H1 (cell line): Measurements from ENCODE around the gene MAPK8IP2. TPM values are rescaled to one million over a fixed set of nuclear protein-coding genes. Genes with fewer than 3 reads are reported as not detected.

ENCODE experiments used
- FOSL1 ChIP-seq: IDR thresholded peaks from 2 replicates; pipeline ENCODE4 v1.6.1; 2011; ENCODE audit warnings: mild to moderate bottlenecking, low read depth, low read length, moderate library complexity; ENCODE audit not compliant: insufficient read depth
- GABPA ChIP-seq: IDR thresholded peaks from 2 replicates; pipeline ENCODE4 v1.6.1; 2011; ENCODE audit warnings: mild to moderate bottlenecking, low read length, moderate library complexity, borderline replicate concordance; ENCODE audit not compliant: insufficient read depth
- KDM4A ChIP-seq: IDR thresholded peaks from one replicate; pipeline ENCODE4 v1.7.1; 2012; ENCODE audit warnings: low read depth, mild to moderate bottlenecking, moderate library complexity, low read length, inconsistent platforms; ENCODE audit not compliant: severe bottlenecking
- RFX5 ChIP-seq: IDR thresholded peaks from 2 replicates; pipeline ENCODE4 v1.6.1; 2011; ENCODE audit warnings: low read depth, low read length, improper control_type of control experiment, borderline replicate concordance
- TEAD4 ChIP-seq: IDR thresholded peaks from 2 replicates; pipeline ENCODE4 v1.6.1; 2012; ENCODE audit warnings: low read depth, low read length, inconsistent platforms, mixed read lengths
- YY1 ChIP-seq: IDR thresholded peaks from 2 replicates; pipeline ENCODE4 v1.6.1; 2011; ENCODE audit warnings: low read depth, mild to moderate bottlenecking, low read length
- ZNF274 ChIP-seq: IDR thresholded peaks from 2 replicates; pipeline ENCODE4 v1.7.0; 2012; ENCODE audit warnings: low read length, borderline replicate concordance; ENCODE audit errors: extremely low read depth
- polyA plus RNA-seq, 7 experiments: library from polyadenylated mRNA; depleted of rRNA in 3 of 7; stranded (reverse) in 5 of 7; unstranded in 2 of 7; fragments of >200 nt in 5 of 7; fragments of 200-250 nt in 2 of 7; gene quantifications; 1 replicate in 5 of 7; 2 replicates in 1 of 7; 4 replicates in 1 of 7; pipeline versions ENCODE4 v1.2.1 to v1.2.3, GENCODE V29; 2011 to 2013; ENCODE audit warnings: missing spikeins in 2 of 7, mixed read lengths in 2 of 7
- total RNA-seq: library from RNA; stranded (reverse); fragmentation: NEBNext Ultra II Directional; extraction: Animal tissue kit (Norgen Biotek cat#: 25700); gene quantifications from 2 replicates; pipeline ENCODE4 v1.2.1, GENCODE V29; 2021
- TF ChIP-seq, protein P1 (sequence below): fragments of 300-600 bp; sonication (generic); IDR thresholded peaks from 2 replicates; pipeline ENCODE4 v1.7.1; 2012; ENCODE audit warnings: low read length, moderate library complexity, mild to moderate bottlenecking, inconsistent platforms; ENCODE audit not compliant: insufficient replicate concordance

Gene MAPK8IP2
- total and polyA plus RNA-seq, 2 of the 8 experiments (the other 6 are each of a cell fraction or from before 2014, with no cell fraction given) = 1.5 to 5.5 TPM

DNA sequence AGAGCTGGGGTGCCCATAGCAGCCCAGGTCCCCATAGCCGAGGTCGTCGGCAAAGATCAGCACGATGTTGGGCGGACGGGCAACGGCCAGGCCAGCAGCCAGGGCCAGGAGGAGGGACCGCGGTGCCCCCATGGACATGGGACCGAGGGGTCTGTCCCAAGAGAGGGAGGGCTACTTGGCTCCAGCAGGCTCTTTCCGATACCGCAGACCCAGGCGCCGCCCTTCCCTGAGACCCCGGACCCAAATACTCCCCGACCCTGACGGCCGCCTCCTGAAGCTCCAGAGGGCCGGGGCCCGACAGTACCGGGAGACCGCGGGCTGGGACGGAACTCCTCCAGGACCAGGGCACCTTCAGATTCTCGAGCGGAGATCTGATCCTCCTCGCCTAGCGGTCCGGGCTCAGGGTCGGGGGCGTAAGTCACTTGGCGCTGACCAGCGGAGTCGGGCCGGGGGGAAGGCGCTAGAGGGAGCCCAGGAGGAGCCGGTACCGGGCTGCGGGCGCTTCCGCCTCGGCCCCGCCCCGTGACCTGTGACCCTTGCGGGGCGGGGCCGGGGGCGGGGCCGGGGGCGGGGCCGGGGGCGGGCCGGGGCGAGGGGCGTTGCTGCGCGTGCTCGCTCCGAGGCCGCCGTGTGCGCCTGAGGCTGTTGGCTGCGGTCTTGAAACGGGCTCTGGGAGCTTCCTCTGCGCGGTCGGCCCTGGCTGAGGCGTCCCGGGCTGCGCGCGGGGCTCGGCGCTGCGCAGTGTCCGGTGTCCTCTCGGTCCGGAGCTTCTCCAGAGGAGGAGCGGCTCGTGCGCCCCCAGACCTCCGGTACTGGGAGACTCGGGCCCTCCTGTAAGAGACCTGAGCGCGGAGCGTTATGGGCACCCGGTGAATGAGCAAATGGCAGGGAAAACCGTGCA lies 27.3 kb downstream of the MAPK8IP2 start, which contains the start of gene ARSA (continued):
- TF ChIP-seq ZNF274 (no peak), YY1 (no peak), RFX5 (no peak), FOSL1 (no peak), TEAD4 (no peak), GABPA (no peak), KDM4A (peak; percentile 91)
- TF ChIP-seq, protein P1, sequence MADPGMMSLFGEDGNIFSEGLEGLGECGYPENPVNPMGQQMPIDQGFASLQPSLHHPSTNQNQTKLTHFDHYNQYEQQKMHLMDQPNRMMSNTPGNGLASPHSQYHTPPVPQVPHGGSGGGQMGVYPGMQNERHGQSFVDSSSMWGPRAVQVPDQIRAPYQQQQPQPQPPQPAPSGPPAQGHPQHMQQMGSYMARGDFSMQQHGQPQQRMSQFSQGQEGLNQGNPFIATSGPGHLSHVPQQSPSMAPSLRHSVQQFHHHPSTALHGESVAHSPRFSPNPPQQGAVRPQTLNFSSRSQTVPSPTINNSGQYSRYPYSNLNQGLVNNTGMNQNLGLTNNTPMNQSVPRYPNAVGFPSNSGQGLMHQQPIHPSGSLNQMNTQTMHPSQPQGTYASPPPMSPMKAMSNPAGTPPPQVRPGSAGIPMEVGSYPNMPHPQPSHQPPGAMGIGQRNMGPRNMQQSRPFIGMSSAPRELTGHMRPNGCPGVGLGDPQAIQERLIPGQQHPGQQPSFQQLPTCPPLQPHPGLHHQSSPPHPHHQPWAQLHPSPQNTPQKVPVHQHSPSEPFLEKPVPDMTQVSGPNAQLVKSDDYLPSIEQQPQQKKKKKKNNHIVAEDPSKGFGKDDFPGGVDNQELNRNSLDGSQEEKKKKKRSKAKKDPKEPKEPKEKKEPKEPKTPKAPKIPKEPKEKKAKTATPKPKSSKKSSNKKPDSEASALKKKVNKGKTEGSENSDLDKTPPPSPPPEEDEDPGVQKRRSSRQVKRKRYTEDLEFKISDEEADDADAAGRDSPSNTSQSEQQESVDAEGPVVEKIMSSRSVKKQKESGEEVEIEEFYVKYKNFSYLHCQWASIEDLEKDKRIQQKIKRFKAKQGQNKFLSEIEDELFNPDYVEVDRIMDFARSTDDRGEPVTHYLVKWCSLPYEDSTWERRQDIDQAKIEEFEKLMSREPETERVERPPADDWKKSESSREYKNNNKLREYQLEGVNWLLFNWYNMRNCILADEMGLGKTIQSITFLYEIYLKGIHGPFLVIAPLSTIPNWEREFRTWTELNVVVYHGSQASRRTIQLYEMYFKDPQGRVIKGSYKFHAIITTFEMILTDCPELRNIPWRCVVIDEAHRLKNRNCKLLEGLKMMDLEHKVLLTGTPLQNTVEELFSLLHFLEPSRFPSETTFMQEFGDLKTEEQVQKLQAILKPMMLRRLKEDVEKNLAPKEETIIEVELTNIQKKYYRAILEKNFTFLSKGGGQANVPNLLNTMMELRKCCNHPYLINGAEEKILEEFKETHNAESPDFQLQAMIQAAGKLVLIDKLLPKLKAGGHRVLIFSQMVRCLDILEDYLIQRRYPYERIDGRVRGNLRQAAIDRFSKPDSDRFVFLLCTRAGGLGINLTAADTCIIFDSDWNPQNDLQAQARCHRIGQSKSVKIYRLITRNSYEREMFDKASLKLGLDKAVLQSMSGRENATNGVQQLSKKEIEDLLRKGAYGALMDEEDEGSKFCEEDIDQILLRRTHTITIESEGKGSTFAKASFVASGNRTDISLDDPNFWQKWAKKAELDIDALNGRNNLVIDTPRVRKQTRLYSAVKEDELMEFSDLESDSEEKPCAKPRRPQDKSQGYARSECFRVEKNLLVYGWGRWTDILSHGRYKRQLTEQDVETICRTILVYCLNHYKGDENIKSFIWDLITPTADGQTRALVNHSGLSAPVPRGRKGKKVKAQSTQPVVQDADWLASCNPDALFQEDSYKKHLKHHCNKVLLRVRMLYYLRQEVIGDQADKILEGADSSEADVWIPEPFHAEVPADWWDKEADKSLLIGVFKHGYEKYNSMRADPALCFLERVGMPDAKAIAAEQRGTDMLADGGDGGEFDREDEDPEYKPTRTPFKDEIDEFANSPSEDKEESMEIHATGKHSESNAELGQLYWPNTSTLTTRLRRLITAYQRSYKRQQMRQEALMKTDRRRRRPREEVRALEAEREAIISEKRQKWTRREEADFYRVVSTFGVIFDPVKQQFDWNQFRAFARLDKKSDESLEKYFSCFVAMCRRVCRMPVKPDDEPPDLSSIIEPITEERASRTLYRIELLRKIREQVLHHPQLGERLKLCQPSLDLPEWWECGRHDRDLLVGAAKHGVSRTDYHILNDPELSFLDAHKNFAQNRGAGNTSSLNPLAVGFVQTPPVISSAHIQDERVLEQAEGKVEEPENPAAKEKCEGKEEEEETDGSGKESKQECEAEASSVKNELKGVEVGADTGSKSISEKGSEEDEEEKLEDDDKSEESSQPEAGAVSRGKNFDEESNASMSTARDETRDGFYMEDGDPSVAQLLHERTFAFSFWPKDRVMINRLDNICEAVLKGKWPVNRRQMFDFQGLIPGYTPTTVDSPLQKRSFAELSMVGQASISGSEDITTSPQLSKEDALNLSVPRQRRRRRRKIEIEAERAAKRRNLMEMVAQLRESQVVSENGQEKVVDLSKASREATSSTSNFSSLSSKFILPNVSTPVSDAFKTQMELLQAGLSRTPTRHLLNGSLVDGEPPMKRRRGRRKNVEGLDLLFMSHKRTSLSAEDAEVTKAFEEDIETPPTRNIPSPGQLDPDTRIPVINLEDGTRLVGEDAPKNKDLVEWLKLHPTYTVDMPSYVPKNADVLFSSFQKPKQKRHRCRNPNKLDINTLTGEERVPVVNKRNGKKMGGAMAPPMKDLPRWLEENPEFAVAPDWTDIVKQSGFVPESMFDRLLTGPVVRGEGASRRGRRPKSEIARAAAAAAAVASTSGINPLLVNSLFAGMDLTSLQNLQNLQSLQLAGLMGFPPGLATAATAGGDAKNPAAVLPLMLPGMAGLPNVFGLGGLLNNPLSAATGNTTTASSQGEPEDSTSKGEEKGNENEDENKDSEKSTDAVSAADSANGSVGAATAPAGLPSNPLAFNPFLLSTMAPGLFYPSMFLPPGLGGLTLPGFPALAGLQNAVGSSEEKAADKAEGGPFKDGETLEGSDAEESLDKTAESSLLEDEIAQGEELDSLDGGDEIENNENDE = no peak
